ENCODE data around the gene CPSF6.
A peak's percentile ranks its signal among the peaks of the same experiment; 100 is the strongest.

Gene CPSF6

GRCh38 chr12:69243099-69244084, 4.0 kb downstream of the CPSF6 start:
- POLR2A ChIA-PET: no interaction called here
- CTCF ChIA-PET: interaction anchor here (0.6 to 2.3 kb wide), 5 partner anchors 9 to 169 kb away, joined by 3 to 11 read pairs (median 8); no protein-coding TSS in a partner anchor
- peak in 2 of 3 donors; percentile 48 to 57 for DNase-seq
- Histone ChIP-seq H3K27ac (ENCODE audit: insufficient read depth in 1 of 2, low read depth in 1 of 2, low read length in 2 of 2, poor library complexity in 1 of 2, severe bottlenecking in 2 of 2) (peak overlapping the region in 1 of 2 experiments; percentile 95), H3K36me3 (ENCODE audit: control insufficient read depth in 4 of 4, insufficient read depth in 4 of 4, low read length in 3 of 4) (peaks cover 0 to 12% (median 3%) of the 10 kb centered on the region in 4 experiments), H3K9me3 (ENCODE audit: control extremely low read depth in 1 of 5, control insufficient read depth in 4 of 5, insufficient read depth in 2 of 5, low read depth in 1 of 5, low read length in 4 of 5) (no peaks in the 10 kb centered on the region), H3K4me1 (ENCODE audit: control extremely low read depth in 1 of 4, control insufficient read depth in 4 of 4, insufficient read depth in 4 of 4, low read length in 3 of 4) (peaks cover 13 to 43% (median 30%) of the 10 kb centered on the region in 4 experiments), H3K27me3 (replicated peaks in 2 of 5; ENCODE audit: control insufficient read depth in 4 of 5, insufficient read depth in 5 of 5, low read length in 4 of 5) (no peaks in the 10 kb centered on the region), H3K4me3 (ENCODE audit: control insufficient read depth in 1 of 7, extremely low read depth in 1 of 7, insufficient read depth in 4 of 7, low read depth in 2 of 7, low read length in 6 of 7) (peak overlapping the region in 4 of 7 experiments; percentile 2 to 44 (median 28))
- WGBS (ENCODE audit: insufficient coverage): 69% methylated on average over 4 of the region's 7 CpGs

GRCh38 chr12:69247268-69248018, 8.1 kb downstream of the CPSF6 start:
- Histone ChIP-seq H3K4me1 (ENCODE audit: control extremely low read depth in 1 of 4, control insufficient read depth in 4 of 4, insufficient read depth in 4 of 4, low read length in 3 of 4) (peaks cover 6 to 16% (median 12%) of the 10 kb centered on the region in 4 experiments), H3K9me3 (ENCODE audit: control extremely low read depth in 1 of 5, control insufficient read depth in 4 of 5, insufficient read depth in 2 of 5, low read depth in 1 of 5, low read length in 4 of 5) (no peaks in the 10 kb centered on the region), H3K36me3 (ENCODE audit: control insufficient read depth in 4 of 4, insufficient read depth in 4 of 4, low read length in 3 of 4) (peaks cover 0 to 13% (median 3%) of the 10 kb centered on the region in 4 experiments), H3K4me3 (ENCODE audit: control insufficient read depth in 1 of 7, extremely low read depth in 1 of 7, insufficient read depth in 4 of 7, low read depth in 2 of 7, low read length in 6 of 7) (no peak overlapping the region), H3K27me3 (replicated peaks in 2 of 5; ENCODE audit: control insufficient read depth in 4 of 5, insufficient read depth in 5 of 5, low read length in 4 of 5) (no peaks in the 10 kb centered on the region), H3K27ac (ENCODE audit: insufficient read depth in 1 of 2, low read depth in 1 of 2, low read length in 2 of 2, poor library complexity in 1 of 2, severe bottlenecking in 2 of 2) (no peak overlapping the region)
- DNase-seq: no peak
- POLR2A ChIA-PET: no interaction called here
- WGBS (ENCODE audit: insufficient coverage): no CpG with 5 or more reads among the region's 3 CpGs
- CTCF ChIA-PET: interaction anchor here (0.8 to 1.6 kb wide), 3 partner anchors 9 to 91 kb away, joined by 3 to 10 read pairs (median 4); no protein-coding TSS in a partner anchor

DNA sequence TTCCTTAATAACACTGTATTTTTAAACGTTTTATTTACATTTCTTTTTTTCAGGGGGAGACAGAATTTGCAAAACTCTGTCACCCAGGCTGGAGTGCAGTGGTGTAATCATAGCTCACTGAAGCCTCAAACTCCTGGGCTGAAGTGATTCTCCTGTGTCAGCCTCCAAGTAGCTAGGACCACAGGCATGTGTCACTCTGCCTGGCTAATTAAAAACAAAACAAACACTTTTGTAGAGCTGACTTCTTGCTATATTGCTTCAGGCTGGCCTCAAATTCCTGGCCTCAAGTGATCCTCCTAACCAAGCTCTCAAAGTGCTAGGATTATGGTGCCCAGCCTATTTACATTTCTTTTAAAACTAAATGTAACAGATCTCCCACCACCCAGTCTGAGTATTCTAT, 12.7 kb downstream of the CPSF6 start:
- DNase-seq: no peak
- ChIA-PET CTCF (interaction anchor here (1.0 to 2.1 kb wide), 6 partner anchors 9 to 99 kb away, joined by 3 to 21 read pairs (median 6); no protein-coding TSS in a partner anchor), POLR2A (no interaction called here)
- Histone ChIP-seq H3K27ac (ENCODE audit: insufficient read depth in 1 of 2, low read depth in 1 of 2, low read length in 2 of 2, poor library complexity in 1 of 2, severe bottlenecking in 2 of 2) (peak overlapping the region in 1 of 2 experiments; percentile 43), H3K4me3 (ENCODE audit: control insufficient read depth in 1 of 7, extremely low read depth in 1 of 7, insufficient read depth in 4 of 7, low read depth in 2 of 7, low read length in 6 of 7) (no peak overlapping the region), H3K4me1 (ENCODE audit: control extremely low read depth in 1 of 4, control insufficient read depth in 4 of 4, insufficient read depth in 4 of 4, low read length in 3 of 4) (peaks cover 0 to 2% (median 0%) of the 10 kb centered on the region in 4 experiments), H3K27me3 (replicated peaks in 2 of 5; ENCODE audit: control insufficient read depth in 4 of 5, insufficient read depth in 5 of 5, low read length in 4 of 5) (no peaks in the 10 kb centered on the region), H3K9me3 (ENCODE audit: control extremely low read depth in 1 of 5, control insufficient read depth in 4 of 5, insufficient read depth in 2 of 5, low read depth in 1 of 5, low read length in 4 of 5) (no peaks in the 10 kb centered on the region), H3K36me3 (ENCODE audit: control insufficient read depth in 4 of 4, insufficient read depth in 4 of 4, low read length in 3 of 4) (peaks cover 3 to 32% (median 14%) of the 10 kb centered on the region in 4 experiments)
- 40% methylated on average over 1 of the region's 1 CpG for WGBS (ENCODE audit: insufficient coverage)

- H3K4me1 ChIP-seq (ENCODE audit: control extremely low read depth in 1 of 4, control insufficient read depth in 4 of 4, insufficient read depth in 4 of 4, low read length in 3 of 4): peaks cover 0 to 2% (median 0%) of the 10 kb centered on the region in 4 experiments
- H3K27ac ChIP-seq (ENCODE audit: insufficient read depth in 1 of 2, low read depth in 1 of 2, low read length in 2 of 2, poor library complexity in 1 of 2, severe bottlenecking in 2 of 2): no peak overlapping the region
- no peaks in the 10 kb centered on the region for H3K9me3 ChIP-seq (ENCODE audit: control extremely low read depth in 1 of 5, control insufficient read depth in 4 of 5, insufficient read depth in 2 of 5, low read depth in 1 of 5, low read length in 4 of 5)
- POLR2A ChIA-PET: no interaction called here
- no peak overlapping the region for H3K4me3 ChIP-seq (ENCODE audit: control insufficient read depth in 1 of 7, extremely low read depth in 1 of 7, insufficient read depth in 4 of 7, low read depth in 2 of 7, low read length in 6 of 7)
- CTCF ChIA-PET: interaction anchor here (0.7 to 1.7 kb wide), 14 partner anchors 9 to 424 kb away, joined by 3 to 30 read pairs (median 4); no protein-coding TSS in a partner anchor
- H3K27me3 ChIP-seq (replicated peaks in 2 of 5; ENCODE audit: control insufficient read depth in 4 of 5, insufficient read depth in 5 of 5, low read length in 4 of 5): no peaks in the 10 kb centered on the region
- DNase-seq: peak; percentile 67 to 84 (median 81)
- peaks cover 11 to 43% (median 31%) of the 10 kb centered on the region in 4 experiments for H3K36me3 ChIP-seq (ENCODE audit: control insufficient read depth in 4 of 4, insufficient read depth in 4 of 4, low read length in 3 of 4)
Measured at GRCh38 chr12:69254046-69254445, 14.7 kb downstream of the CPSF6 start.

GRCh38 chr12:69254862-69255261, 15.5 kb downstream of the CPSF6 start:
- Histone ChIP-seq H3K36me3 (ENCODE audit: control insufficient read depth in 4 of 4, insufficient read depth in 4 of 4, low read length in 3 of 4) (peaks cover 11 to 52% (median 37%) of the 10 kb centered on the region in 4 experiments), H3K4me3 (ENCODE audit: control insufficient read depth in 1 of 7, extremely low read depth in 1 of 7, insufficient read depth in 4 of 7, low read depth in 2 of 7, low read length in 6 of 7) (no peak overlapping the region)

GRCh38 chr12:69258655-69259054, 19.3 kb downstream of the CPSF6 start:
- ChIA-PET CTCF (interaction anchor here (1.0 to 1.1 kb wide), 4 partner anchors 11 to 428 kb away, joined by 3 to 4 read pairs (median 3); no protein-coding TSS in a partner anchor), POLR2A (interaction anchor here (0.5 kb wide), 1 partner anchor 429 kb away, joined by 3 read pairs; no protein-coding TSS in a partner anchor)
- H3K27ac ChIP-seq (ENCODE audit: insufficient read depth in 1 of 2, low read depth in 1 of 2, low read length in 2 of 2, poor library complexity in 1 of 2, severe bottlenecking in 2 of 2): no peak overlapping the region
- no peaks in the 10 kb centered on the region for H3K27me3 ChIP-seq (replicated peaks in 2 of 5; ENCODE audit: control insufficient read depth in 4 of 5, insufficient read depth in 5 of 5, low read length in 4 of 5)
- peaks cover 0 to 2% (median 0%) of the 10 kb centered on the region in 4 experiments for H3K4me1 ChIP-seq (ENCODE audit: control extremely low read depth in 1 of 4, control insufficient read depth in 4 of 4, insufficient read depth in 4 of 4, low read length in 3 of 4)
- 91% methylated on average over 8 of the region's 10 CpGs for WGBS (ENCODE audit: insufficient coverage)
- DNase-seq: no peak
- no peak overlapping the region for H3K4me3 ChIP-seq (ENCODE audit: control insufficient read depth in 1 of 7, extremely low read depth in 1 of 7, insufficient read depth in 4 of 7, low read depth in 2 of 7, low read length in 6 of 7)
- peaks cover 14 to 87% (median 62%) of the 10 kb centered on the region in 4 experiments for H3K36me3 ChIP-seq (ENCODE audit: control insufficient read depth in 4 of 4, insufficient read depth in 4 of 4, low read length in 3 of 4)
- no peaks in the 10 kb centered on the region for H3K9me3 ChIP-seq (ENCODE audit: control extremely low read depth in 1 of 5, control insufficient read depth in 4 of 5, insufficient read depth in 2 of 5, low read depth in 1 of 5, low read length in 4 of 5)

More at GRCh38 chr12:69254862-69255261, 15.5 kb downstream of the CPSF6 start:
- no peak for DNase-seq
- CTCF ChIA-PET: interaction anchor here (0.7 to 1.7 kb wide), 12 partner anchors 9 to 425 kb away, joined by 3 to 30 read pairs (median 5); no protein-coding TSS in a partner anchor
- POLR2A ChIA-PET: no interaction called here
- 100% methylated on average over 1 of the region's 2 CpGs for WGBS (ENCODE audit: insufficient coverage)
- Histone ChIP-seq H3K27ac (ENCODE audit: insufficient read depth in 1 of 2, low read depth in 1 of 2, low read length in 2 of 2, poor library complexity in 1 of 2, severe bottlenecking in 2 of 2) (no peak overlapping the region), H3K27me3 (replicated peaks in 2 of 5; ENCODE audit: control insufficient read depth in 4 of 5, insufficient read depth in 5 of 5, low read length in 4 of 5) (no peaks in the 10 kb centered on the region), H3K4me1 (ENCODE audit: control extremely low read depth in 1 of 4, control insufficient read depth in 4 of 4, insufficient read depth in 4 of 4, low read length in 3 of 4) (peaks cover 0 to 2% (median 0%) of the 10 kb centered on the region in 4 experiments), H3K9me3 (ENCODE audit: control extremely low read depth in 1 of 5, control insufficient read depth in 4 of 5, insufficient read depth in 2 of 5, low read depth in 1 of 5, low read length in 4 of 5) (no peaks in the 10 kb centered on the region)
